GM19468 (cell line): ENCODE results near the gene MLLT6.
"Not testable (repeated sequence)": the region's sequence is repeated elsewhere in the genome, so short reads cannot be mapped to it uniquely, and the experiment has no call there.

Source experiments
- ATAC-seq: cut with Tn5 transposase; IDR thresholded peaks from one replicate; pipeline ENCODE4 v1.9.1; 2021; ENCODE audit warnings: mild to moderate bottlenecking, moderate library complexity, moderate number of reproducible peaks; ENCODE audit not compliant: unreplicated experiment; ENCODE audit errors: extremely low read depth

Gene MLLT6

DNA sequence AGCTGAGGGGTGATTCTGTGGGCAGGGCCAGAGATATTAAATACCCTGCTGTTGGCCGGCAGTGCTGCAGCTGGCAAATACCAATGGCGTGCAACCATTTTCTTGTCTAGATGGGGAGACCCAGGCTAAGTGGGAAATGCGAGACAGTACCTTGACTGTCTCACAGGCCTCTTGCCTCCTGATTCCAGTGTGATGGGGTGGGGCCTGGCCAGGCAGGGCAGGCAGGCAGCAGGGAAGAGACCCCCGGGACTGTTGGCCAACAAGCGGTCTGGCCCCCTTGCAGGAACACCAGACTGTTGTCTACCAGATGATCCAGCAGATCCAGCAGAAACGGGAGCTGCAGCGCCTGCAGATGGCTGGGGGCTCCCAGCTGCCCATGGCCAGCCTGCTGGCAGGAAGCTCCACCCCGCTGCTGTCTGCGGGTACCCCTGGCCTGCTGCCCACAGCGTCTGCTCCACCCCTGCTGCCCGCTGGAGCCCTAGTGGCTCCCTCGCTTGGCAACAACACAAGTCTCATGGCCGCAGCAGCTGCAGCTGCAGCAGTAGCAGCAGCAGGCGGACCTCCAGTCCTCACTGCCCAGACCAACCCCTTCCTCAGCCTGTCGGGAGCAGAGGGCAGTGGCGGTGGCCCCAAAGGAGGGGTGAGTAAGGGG is 19.4 kb downstream of the MLLT6 start:
- ATAC-seq: no peak

- no peak for ATAC-seq
Observed at GRCh38 chr17:38725066-38725465, 20.0 kb downstream of the MLLT6 start.

GRCh38 chr17:38726145-38726544 is 21.1 kb downstream of the MLLT6 start:
- not testable (repeated sequence) for ATAC-seq

DNA sequence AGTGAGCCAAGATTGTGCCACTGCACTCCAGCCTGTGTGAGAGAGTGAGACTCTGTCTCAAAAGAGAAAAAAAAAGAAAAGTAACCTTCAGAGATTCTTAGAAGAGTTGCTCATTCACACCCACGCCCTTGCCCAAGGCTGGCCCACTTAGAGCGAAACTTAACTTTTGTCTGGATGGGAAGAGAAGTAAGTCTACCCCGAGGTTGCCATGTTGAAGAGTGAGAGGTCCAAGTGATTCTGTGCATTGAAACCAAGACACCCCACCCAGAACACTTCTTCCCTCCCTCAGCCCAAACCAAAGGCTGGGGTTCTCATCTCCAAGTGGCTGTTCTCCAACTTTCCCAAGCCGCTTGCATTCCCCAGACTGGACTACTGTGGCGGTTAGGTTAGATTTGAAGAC is 22.7 kb downstream of the MLLT6 start:
- ATAC-seq: no peak

- no peak for ATAC-seq
Observed at GRCh38 chr17:38728290-38728831, 23.3 kb downstream of the MLLT6 start.

DNA sequence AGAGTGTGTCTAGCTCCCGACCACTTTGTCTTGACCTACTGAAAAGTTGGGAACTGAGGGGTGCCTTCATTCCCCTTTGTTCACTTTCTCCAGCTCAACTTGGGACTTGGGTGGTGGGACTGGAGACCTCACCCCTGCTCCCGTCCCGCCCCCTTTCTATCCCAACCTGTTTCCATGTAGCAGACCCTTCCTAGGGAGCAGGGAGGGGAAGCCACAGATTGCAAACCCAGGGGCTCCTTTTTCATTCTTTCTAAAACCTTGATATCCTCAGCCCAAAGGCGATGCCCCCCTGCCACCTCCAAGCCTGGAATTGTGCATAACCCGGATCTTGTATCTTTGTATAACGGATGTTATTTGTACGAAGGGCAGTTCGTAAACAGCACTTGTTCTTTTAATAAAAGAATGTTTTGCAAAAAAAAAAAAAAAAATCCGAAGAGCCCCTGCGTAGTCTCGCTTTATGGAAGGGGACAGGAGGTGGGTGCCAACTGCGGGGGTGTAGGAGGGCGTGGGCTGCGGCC is 24.4 kb downstream of the MLLT6 start:
- ATAC-seq: no peak

- ATAC-seq: peak; percentile 55
Observed at GRCh38 chr17:38729886-38730525, 24.9 kb downstream of the MLLT6 start, which contains the start of gene CISD3. Gene CISD3 (plus strand): TSS chr17:38730341. CDS start chr17:38730359, 18 bp downstream.

DNA sequence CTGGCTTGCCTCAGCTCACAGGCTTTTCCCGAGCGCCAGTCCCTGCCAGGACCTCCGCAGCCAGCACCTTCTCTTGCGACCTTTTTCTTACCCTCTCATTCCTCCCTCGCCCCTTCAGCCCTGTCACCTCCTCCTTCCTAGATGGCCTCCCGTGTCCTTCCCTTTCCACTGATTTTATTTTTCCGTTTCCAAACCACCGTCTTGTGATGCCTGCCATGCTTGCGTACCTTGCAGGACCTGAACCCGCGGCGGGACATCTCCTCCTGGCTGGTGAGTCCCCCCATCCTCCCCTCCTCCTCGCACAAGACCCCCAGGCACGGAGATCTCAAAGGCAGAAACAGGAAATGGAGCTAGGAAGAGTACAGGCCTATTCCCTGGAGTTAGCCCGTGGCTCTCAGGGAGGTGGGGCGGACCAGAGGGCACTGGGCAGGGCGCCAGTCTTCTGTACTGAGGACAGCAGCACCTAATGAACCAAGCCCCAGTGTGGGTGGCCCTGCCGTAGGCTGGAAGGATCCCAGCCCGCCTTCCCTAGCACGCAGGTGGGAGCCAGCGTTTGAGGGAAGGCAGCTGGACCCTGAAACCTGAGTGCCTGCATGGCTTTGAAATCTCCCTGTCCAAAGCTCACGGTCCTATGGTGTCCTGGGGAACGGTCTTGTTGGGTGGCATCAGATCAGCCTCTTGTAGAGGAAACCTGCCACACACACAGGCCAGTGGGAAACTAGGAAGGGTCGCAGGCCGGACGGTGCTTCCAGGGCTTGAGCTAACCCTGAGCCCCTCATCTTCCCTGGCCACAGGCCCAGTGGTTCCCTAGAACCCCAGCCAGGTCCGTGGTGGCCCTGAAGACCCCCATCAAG is 25.7 kb downstream of the MLLT6 start:
- no peak for ATAC-seq

DNA sequence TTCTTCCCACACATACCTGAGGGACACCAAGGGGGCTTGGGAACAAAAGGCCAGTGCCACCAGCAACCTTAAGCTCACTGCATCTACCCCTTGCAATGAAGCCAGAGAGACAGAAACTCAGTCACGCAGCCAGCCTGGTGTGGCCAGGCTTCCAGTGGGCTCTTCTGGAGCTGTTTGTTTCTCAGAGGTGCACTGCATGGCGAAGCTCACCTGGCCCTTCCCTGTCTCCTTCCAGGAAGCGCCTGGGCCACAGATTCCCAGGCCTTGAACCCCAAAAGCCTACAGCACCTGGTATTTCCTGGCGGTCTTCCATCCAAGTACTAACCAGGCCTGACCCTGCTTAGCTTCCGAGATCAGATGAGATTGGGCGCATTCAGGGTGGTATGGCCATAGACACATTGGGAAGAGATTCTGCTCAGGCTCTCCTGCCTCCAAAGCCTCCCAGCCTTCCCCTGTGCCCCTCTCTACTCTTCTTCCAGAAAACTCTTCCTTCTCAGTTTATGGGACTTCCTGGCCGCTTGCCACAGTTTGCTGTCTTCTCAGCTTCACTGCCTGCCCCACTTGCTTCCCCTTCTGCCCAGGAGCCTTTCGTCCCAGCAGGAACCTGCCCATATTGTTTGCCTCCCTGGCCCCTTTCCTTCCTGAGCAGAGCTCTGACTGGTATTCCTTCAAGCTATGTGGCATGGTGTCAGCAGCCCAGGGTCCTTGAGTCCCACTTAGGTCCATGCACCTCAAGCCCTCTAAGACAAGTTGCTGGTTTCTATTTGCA is 26.6 kb downstream of the MLLT6 start:
- no peak for ATAC-seq

GRCh38 chr17:38732376-38733281 is 27.6 kb downstream of the MLLT6 start:
- no peak for ATAC-seq

- no peak for ATAC-seq
Observed at GRCh38 chr17:38733282-38733981, 28.4 kb downstream of the MLLT6 start.

- ATAC-seq: no peak
Observed at GRCh38 chr17:38733982-38734973, 29.2 kb downstream of the MLLT6 start.

GRCh38 chr17:38735161-38735997 is 30.3 kb downstream of the MLLT6 start:
- ATAC-seq: no peak

DNA sequence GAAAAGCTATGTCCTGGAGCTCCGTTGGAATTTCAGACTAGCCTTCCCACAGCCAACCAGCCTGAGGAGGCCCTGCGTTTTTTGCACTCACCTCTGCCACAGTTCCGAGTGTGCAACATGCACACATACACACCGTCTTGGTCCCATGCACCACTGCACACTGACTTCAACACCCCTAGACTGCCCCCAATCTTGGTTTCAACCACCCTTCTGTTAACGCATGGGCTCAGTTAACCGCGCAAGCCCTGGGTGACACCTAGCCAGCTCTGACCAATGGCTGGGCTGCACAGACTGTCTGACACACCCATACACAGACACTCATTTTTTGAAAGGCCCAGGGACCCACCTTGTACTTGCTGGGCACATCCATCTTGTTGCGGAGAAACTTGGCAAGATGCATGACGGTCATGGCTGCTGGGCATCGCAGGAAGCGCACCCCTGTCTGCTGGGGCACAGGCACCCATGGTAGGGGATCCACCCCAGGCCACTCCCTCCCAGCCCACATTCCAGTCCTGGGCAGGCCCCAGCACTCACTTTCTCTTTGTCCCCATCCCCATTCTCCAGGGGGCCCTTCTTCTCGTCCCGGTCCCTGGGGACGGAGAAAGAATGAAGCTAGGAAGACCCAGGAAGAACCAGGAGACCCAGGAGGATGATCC is 33.1 kb downstream of the MLLT6 start:
- no peak for ATAC-seq

GRCh38 chr17:38738686-38739085 is 33.6 kb downstream of the MLLT6 start:
- ATAC-seq: no peak

DNA sequence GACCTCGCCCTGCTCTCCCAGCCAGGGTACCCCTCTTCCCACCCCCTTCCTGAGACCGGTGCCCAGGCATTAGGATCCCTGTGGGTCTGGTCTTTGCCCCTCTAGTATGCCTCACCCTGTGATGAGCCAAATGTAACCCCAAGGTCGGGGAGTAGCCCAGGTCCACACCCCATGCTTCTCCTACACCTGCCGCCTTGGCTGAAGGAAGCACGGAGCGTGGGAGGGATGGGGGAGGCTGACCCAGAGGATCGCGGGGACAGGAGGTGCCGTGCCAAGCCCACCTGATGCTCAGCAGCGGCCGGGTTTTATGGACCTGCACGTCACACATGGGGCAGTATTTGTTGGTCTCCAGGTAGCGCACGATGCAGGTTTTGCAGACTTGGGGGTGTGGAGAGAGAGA is 34.2 kb downstream of the MLLT6 start:
- no peak for ATAC-seq
